HL-60 (cell line): Measurements from ENCODE around the gene NUTF2.

Experiments
- DNase-seq, 2 experiments: peaks; one replicate each; pipeline ENCODE4 v3.0.0-alpha.2; 2010 to 2020; ENCODE audit warnings: low read depth in 1 of 2, low spot score in 1 of 2
- H3K27ac ChIP-seq: fragments of 250-450 bp; sonication (Bioruptor Pico); replicated peaks from 2 replicates; pipeline ENCODE4 v1.5.1; 2020; ENCODE audit warnings: mild to moderate bottlenecking, moderate library complexity
- H3K27me3 ChIP-seq: fragments of 250-450 bp; sonication (Bioruptor Pico); 2 replicates; pipeline ENCODE4 v1.5.1; 2021; ENCODE audit warnings: mild to moderate bottlenecking, moderate library complexity; ENCODE audit not compliant: insufficient read depth, poor library complexity, severe bottlenecking
- H3K4me3 ChIP-seq: replicated peaks from 2 replicates; pipeline ENCODE4 v1.5.1; 2011; ENCODE audit warnings: mild to moderate bottlenecking, control low read depth, low read length; ENCODE audit not compliant: insufficient read depth
- CTCF ChIP-seq: IDR thresholded peaks from one replicate; pipeline ENCODE4 v1.5.1; 2011; ENCODE audit warnings: low read length, control low read depth, inconsistent platforms; ENCODE audit not compliant: insufficient read depth
- GABPA ChIP-seq: IDR thresholded peaks from 2 replicates; pipeline ENCODE4 v1.6.1; 2012; ENCODE audit warnings: low read depth
- POLR2AphosphoS5 ChIP-seq: IDR thresholded peaks from 2 replicates; pipeline ENCODE4 v1.6.1; 2012; ENCODE audit warnings: low read depth
- REST ChIP-seq: IDR thresholded peaks from 2 replicates; pipeline ENCODE4 v1.6.1; 2012; ENCODE audit warnings: low read depth; ENCODE audit not compliant: insufficient replicate concordance
- SPI1 ChIP-seq: IDR thresholded peaks from 2 replicates; pipeline ENCODE4 v1.6.1; 2012; ENCODE audit warnings: low read depth, mild to moderate bottlenecking, borderline replicate concordance

Gene NUTF2

GRCh38 chr16:67801883-67802282 lies 44.9 kb upstream of the NUTF2 start:
- TF ChIP-seq GABPA (no peak), CTCF (no peak), SPI1 (no peak), POLR2AphosphoS5 (no peak), REST (no peak)
- Histone ChIP-seq H3K4me3 (no peak overlapping the region), H3K27ac (no peak overlapping the region), H3K27me3 (no peaks in the 10 kb centered on the region)
- no peak for DNase-seq

GRCh38 chr16:67803894-67804293 lies 42.8 kb upstream of the NUTF2 start:
- DNase-seq = peak in 1 of 2 experiments; percentile 66
- H3K27me3 ChIP-seq = no peaks in the 10 kb centered on the region
- TF ChIP-seq SPI1 (peak; percentile 33; the same call in 1 of the 2 replicates), CTCF (no peak)
- no peak overlapping the region for H3K4me3 ChIP-seq
- peak overlapping the region; percentile 3; the same call in 1 of the 2 replicates for H3K27ac ChIP-seq

- Histone ChIP-seq H3K4me3 (peak overlapping the region; percentile 80), H3K27me3 (no peaks in the 10 kb centered on the region), H3K27ac (peak overlapping the region; percentile 17)
- TF ChIP-seq CTCF (no peak), POLR2AphosphoS5 (no peak), SPI1 (no peak), REST (no peak)
- DNase-seq = no peak
These were observed 41.7 kb upstream of the NUTF2 start for GRCh38 chr16:67804853-67805542.
